ENCODE results near the gene GABRB1. TPM values are rescaled to one million over a fixed set of nuclear protein-coding genes. Genes with fewer than 3 reads are reported as not detected.

Gene GABRB1
- total RNA-seq, 1 experiment from 2014 or later: not detected

DNA sequence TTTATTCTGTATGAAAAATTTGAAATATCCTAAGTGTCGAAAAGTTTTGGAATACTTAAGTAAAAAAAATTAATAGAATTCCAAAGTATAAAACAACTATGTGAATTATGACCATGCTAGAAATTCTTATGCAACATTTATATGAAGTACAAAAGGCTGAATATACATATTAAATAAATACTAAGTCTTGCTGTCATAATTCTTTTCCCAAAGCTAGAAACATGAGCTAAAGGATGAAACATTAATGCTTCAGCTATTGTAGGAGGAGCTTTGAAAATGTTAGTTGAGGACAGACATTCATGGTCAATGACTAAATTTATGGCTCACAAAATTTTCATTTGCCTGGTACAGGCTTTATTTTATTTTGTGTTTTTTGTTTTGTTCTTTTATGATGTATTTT is 207.3 kb downstream of the GABRB1 start (continued):
- TF ChIP-seq, protein P1, sequence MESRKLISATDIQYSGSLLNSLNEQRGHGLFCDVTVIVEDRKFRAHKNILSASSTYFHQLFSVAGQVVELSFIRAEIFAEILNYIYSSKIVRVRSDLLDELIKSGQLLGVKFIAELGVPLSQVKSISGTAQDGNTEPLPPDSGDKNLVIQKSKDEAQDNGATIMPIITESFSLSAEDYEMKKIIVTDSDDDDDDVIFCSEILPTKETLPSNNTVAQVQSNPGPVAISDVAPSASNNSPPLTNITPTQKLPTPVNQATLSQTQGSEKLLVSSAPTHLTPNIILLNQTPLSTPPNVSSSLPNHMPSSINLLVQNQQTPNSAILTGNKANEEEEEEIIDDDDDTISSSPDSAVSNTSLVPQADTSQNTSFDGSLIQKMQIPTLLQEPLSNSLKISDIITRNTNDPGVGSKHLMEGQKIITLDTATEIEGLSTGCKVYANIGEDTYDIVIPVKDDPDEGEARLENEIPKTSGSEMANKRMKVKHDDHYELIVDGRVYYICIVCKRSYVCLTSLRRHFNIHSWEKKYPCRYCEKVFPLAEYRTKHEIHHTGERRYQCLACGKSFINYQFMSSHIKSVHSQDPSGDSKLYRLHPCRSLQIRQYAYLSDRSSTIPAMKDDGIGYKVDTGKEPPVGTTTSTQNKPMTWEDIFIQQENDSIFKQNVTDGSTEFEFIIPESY (IDR thresholded peaks at IDR 0.05; ENCODE audit: extremely low read depth, insufficient replicate concordance, low read length): no peak
- no peak for TF ChIP-seq ATF3 (IDR thresholded peaks at IDR 0.05)
- TF ChIP-seq TCF7L2 (IDR thresholded peaks at IDR 0.05; ENCODE audit: borderline replicate concordance, extremely low read depth, insufficient read depth, insufficient read length): no peak
- no peak for TF ChIP-seq SIN3A (IDR thresholded peaks at IDR 0.05; ENCODE audit: low read depth)
- TF ChIP-seq EGR1 (IDR thresholded peaks at IDR 0.05; ENCODE audit: low read depth): no peak
- no peak for TF ChIP-seq POLR2AphosphoS5 (IDR thresholded peaks at IDR 0.05; ENCODE audit: low read depth, low read length)
- no peak for TF ChIP-seq SRF (IDR thresholded peaks at IDR 0.05; ENCODE audit: low read depth)
- no peak for TF ChIP-seq ZNF274 (IDR thresholded peaks at IDR 0.05; ENCODE audit: low read depth, low read length)
- TF ChIP-seq JUND (IDR thresholded peaks at IDR 0.05): no peak
- TF ChIP-seq ZFX (IDR thresholded peaks at IDR 0.05): no peak
- no peak for TF ChIP-seq CEBPB (IDR thresholded peaks at IDR 0.05; ENCODE audit: low read depth)
- TF ChIP-seq SP1 (IDR thresholded peaks at IDR 0.05; ENCODE audit: low read depth): no peak

DNA sequence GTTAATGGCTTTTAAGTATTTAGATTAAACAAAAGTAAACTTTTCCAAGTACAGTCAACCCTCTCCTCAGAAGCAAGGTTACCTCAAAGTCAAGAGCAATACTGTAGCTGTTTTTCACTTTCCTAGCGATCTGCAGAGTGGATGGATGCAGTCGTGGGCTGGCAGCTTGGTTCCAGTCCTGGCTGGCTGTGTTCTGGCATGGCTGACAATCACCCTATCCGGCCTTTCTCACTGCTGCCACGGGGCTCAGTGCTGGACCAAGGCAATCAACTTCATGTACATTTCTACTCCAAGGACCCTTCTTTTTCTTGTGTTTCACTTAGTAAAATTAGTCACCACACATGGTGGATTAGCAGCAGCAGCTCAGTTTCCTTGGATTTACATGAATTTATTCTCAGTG is 208.3 kb downstream of the GABRB1 start:
- Histone ChIP-seq H3K4me1 (ENCODE audit: control insufficient read depth in 1 of 2, insufficient read depth in 2 of 2, low read length in 2 of 2) (no peaks in the 10 kb centered on the region), H3K4me2 (ENCODE audit: low read length) (no peak overlapping the region), H3K27me3 (ENCODE audit: insufficient read depth, low read length) (no peaks in the 10 kb centered on the region), H3K4me3 (replicated peaks in 1 of 2; ENCODE audit: low read depth in 1 of 2, low read length in 2 of 2) (no peak overlapping the region), H2AFZ (ENCODE audit: low read depth, low read length, poor library complexity, severe bottlenecking) (no peak overlapping the region), H3K27ac (ENCODE audit: low read depth, low read length) (no peak overlapping the region), H3K9ac (ENCODE audit: low read length) (no peak overlapping the region), H4K20me1 (ENCODE audit: insufficient read depth) (no peaks in the 10 kb centered on the region; the same call in 1 of the 2 replicates), H3K9me2 (ENCODE audit: insufficient read depth) (no peaks in the 10 kb centered on the region), H3K36me3 (ENCODE audit: control insufficient read depth in 1 of 2, insufficient read depth in 2 of 2, low read length in 2 of 2) (no peaks in the 10 kb centered on the region), H3K9me3 (ENCODE audit: control insufficient read depth in 1 of 2, insufficient read depth in 1 of 2, low read depth in 1 of 2, low read length in 2 of 2) (no peaks in the 10 kb centered on the region), H3K79me2 (ENCODE audit: insufficient read depth, low read length) (no peaks in the 10 kb centered on the region)
- DNase-seq (ENCODE audit: low read depth, low spot score) (no peak), ATAC-seq (no peak)
- CTCF ChIA-PET: no interaction called here
- intact Hi-C loops (cut with micrococcal nuclease): no loop called here
- TF ChIP-seq, protein P2, sequence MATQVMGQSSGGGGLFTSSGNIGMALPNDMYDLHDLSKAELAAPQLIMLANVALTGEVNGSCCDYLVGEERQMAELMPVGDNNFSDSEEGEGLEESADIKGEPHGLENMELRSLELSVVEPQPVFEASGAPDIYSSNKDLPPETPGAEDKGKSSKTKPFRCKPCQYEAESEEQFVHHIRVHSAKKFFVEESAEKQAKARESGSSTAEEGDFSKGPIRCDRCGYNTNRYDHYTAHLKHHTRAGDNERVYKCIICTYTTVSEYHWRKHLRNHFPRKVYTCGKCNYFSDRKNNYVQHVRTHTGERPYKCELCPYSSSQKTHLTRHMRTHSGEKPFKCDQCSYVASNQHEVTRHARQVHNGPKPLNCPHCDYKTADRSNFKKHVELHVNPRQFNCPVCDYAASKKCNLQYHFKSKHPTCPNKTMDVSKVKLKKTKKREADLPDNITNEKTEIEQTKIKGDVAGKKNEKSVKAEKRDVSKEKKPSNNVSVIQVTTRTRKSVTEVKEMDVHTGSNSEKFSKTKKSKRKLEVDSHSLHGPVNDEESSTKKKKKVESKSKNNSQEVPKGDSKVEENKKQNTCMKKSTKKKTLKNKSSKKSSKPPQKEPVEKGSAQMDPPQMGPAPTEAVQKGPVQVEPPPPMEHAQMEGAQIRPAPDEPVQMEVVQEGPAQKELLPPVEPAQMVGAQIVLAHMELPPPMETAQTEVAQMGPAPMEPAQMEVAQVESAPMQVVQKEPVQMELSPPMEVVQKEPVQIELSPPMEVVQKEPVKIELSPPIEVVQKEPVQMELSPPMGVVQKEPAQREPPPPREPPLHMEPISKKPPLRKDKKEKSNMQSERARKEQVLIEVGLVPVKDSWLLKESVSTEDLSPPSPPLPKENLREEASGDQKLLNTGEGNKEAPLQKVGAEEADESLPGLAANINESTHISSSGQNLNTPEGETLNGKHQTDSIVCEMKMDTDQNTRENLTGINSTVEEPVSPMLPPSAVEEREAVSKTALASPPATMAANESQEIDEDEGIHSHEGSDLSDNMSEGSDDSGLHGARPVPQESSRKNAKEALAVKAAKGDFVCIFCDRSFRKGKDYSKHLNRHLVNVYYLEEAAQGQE (IDR thresholded peaks at IDR 0.05; ENCODE audit: low read depth): no peak
- no peak for TF ChIP-seq POLR2AphosphoS5 (IDR thresholded peaks at IDR 0.05; ENCODE audit: low read depth, low read length)
- no peak for TF ChIP-seq YY1 (IDR thresholded peaks at IDR 0.05; ENCODE audit: extremely low read depth, insufficient replicate concordance, low read depth, low read length)
- no peak for TF ChIP-seq SRF (IDR thresholded peaks at IDR 0.05; ENCODE audit: low read depth)
- no peak for TF ChIP-seq TCF7L2 (IDR thresholded peaks at IDR 0.05; ENCODE audit: borderline replicate concordance, extremely low read depth, insufficient read depth, insufficient read length)
- no peak for TF ChIP-seq EGR1 (IDR thresholded peaks at IDR 0.05; ENCODE audit: low read depth)
- RAD21 ChIA-PET (ENCODE audit: low non-redundant PET in 1 of 2, low total read pairs in 2 of 2, uncharacterized antibody in 2 of 2, unreplicated experiment in 2 of 2): no interaction called here
- POLR2A ChIA-PET: no interaction called here
- no TSS peak for BruUV-seq (replicated peaks)

All from HCT116 (cell line).